Stomach (tissue), 9 donors: ENCODE measurements around the gene SIK3. TPM values are rescaled to one million over a fixed set of nuclear protein-coding genes. Genes with fewer than 3 reads are reported as not detected.

ENCODE experiments used
- DNase-seq, 2 donors: peaks; one replicate each; pipeline versions ENCODE4 v3.0.0 to v3.0.0-alpha.2; 2013 to 2019
- H3K27ac ChIP-seq, 5 donors: fragments of 200-600 bp in 4 of 5; sonication (generic) in 4 of 5; one replicate each; pipeline ENCODE4 v1.5.1; 2013 to 2019; ENCODE audit warnings: mild to moderate bottlenecking in 1 of 5, moderate library complexity in 1 of 5
- H3K27me3 ChIP-seq, 3 donors: fragments of 200-600 bp; sonication (generic); one replicate each; pipeline ENCODE4 v1.5.1; 2017 to 2019; ENCODE audit warnings: mixed run types in 1 of 3
- H3K36me3 ChIP-seq, 4 donors: fragments of 200-600 bp; sonication (generic); 1 replicate in 3 of 4; 2 replicates in 1 of 4; pipeline ENCODE4 v1.5.1; 2016 to 2019
- H3K4me1 ChIP-seq, 4 donors: fragments of 200-600 bp; sonication (generic); one replicate each; pipeline ENCODE4 v1.5.1; 2016 to 2019
- H3K4me3 ChIP-seq, 4 donors: fragments of 200-600 bp; sonication (generic) in 3 of 4; one replicate each; pipeline ENCODE4 v1.5.1; 2016 to 2019; ENCODE audit warnings: mild to moderate bottlenecking in 1 of 4
- H3K9me3 ChIP-seq, 4 donors: fragments of 200-600 bp; sonication (generic); one replicate each; pipeline ENCODE4 v1.5.1; 2016 to 2019
- CTCF ChIP-seq, 7 experiments: fragments of 450-650 bp in 4 of 7; fragments of 200-600 bp in 3 of 7; sonication (generic) in 3 of 7; IDR thresholded peaks; one replicate each; pipeline ENCODE4 v1.5.1; 2016 to 2019; ENCODE audit warnings: antibody characterized with exemption in 7 of 7, control low read depth in 2 of 7, mild to moderate bottlenecking in 1 of 7
- EP300 ChIP-seq: sonication (generic); formaldehyde crosslinking; IDR thresholded peaks from one replicate; pipeline ENCODE4 v1.6.1; 2017; ENCODE audit warnings: antibody characterized with exemption
- POLR2A ChIP-seq, 4 donors: fragments of 450-650 bp; IDR thresholded peaks; one replicate each; pipeline ENCODE4 v1.6.1; 2016; ENCODE audit warnings: antibody characterized with exemption in 4 of 4, control low read depth in 2 of 4, mild to moderate bottlenecking in 1 of 4, moderate library complexity in 1 of 4
- POLR2AphosphoS5 ChIP-seq, 3 donors: sonication (generic); formaldehyde crosslinking; IDR thresholded peaks; one replicate each; pipeline ENCODE4 v1.6.1; 2016; ENCODE audit warnings: antibody characterized with exemption in 3 of 3
- WGBS, 5 donors: extraction: QIAGEN DNeasy Blood & Tissue Kit in 3 of 5; methylation state at CpG; one replicate each; pipeline versions ENCODE4 v1.1.5 to v1.1.7; 2013 to 2018; 5-methylcytosine and 5-hydroxymethylcytosine counted together
- intact Hi-C: fragments of 100-400 bp; cut with DNase I; formaldehyde crosslinking; loops from one replicate; pipeline ENCODE4 v1.15.1; 2023; ENCODE audit warnings: low total_unique reads
- polyA plus RNA-seq, 3 donors: library from polyadenylated mRNA; stranded (reverse); fragments of 200-250 nt; gene quantifications; one replicate each; pipeline ENCODE4 v1.2.3, GENCODE V29; 2013
- total RNA-seq, 5 donors: library from RNA; depleted of rRNA; stranded (reverse); fragments of >200 nt; gene quantifications; one replicate each; pipeline versions ENCODE4 v1.1.0 to v1.2.3, GENCODE V29; 2014 to 2016
- donor health status: healthy with polysubstance abuse.
- donor health status: Bipolar disorder and iron deficiency.
- donor health status: healthy.

Gene SIK3
- total and polyA plus RNA-seq, 8 donors: 6.5 to 97.8 (median 23.7) TPM

GRCh38 chr11:117081908-117082307 is 16.3 kb downstream of the SIK3 start:
- DNase-seq: no peak
- TF ChIP-seq POLR2AphosphoS5 (IDR thresholded peaks at IDR 0.05) (no peak), CTCF (IDR thresholded peaks at IDR 0.05) (no peak), POLR2A (IDR thresholded peaks at IDR 0.05) (no peak), EP300 (no peak)
- Histone ChIP-seq H3K4me3 (no peak overlapping the region), H3K36me3 (no peaks in the 10 kb centered on the region), H3K27me3 (no peaks in the 10 kb centered on the region), H3K27ac (no peak overlapping the region), H3K9me3 (no peaks in the 10 kb centered on the region), H3K4me1 (peaks cover 20 to 87% (median 58%) of the 10 kb centered on the region in 4 donors)
- intact Hi-C loops: no loop called here
- 97 to 100% (median 100%) methylated on average over 1 of the region's 1 CpG for WGBS, 5 donors

GRCh38 chr11:117080370-117080769 is 17.9 kb downstream of the SIK3 start:
- DNase-seq: no peak
- Histone ChIP-seq H3K27me3 (no peaks in the 10 kb centered on the region), H3K4me1 (peaks cover 24 to 84% (median 57%) of the 10 kb centered on the region in 4 donors), H3K36me3 (no peaks in the 10 kb centered on the region), H3K27ac (no peak overlapping the region), H3K9me3 (no peaks in the 10 kb centered on the region), H3K4me3 (no peak overlapping the region)
- WGBS, 5 donors: 89 to 93% (median 90%) methylated on average over 5 of the region's 5 CpGs
- no peak for TF ChIP-seq POLR2A (IDR thresholded peaks at IDR 0.05)
- TF ChIP-seq POLR2AphosphoS5 (IDR thresholded peaks at IDR 0.05): no peak
- no peak for TF ChIP-seq EP300
- no peak for TF ChIP-seq CTCF (IDR thresholded peaks at IDR 0.05)
- intact Hi-C loops: no loop called here

GRCh38 chr11:117076941-117077691 is 21.1 kb downstream of the SIK3 start:
- 38 to 57% (median 54%) methylated on average over 3 of the region's 3 CpGs for WGBS, 5 donors
- H3K27ac ChIP-seq: no peak overlapping the region
- H3K4me1 ChIP-seq: peaks cover 37 to 85% (median 59%) of the 10 kb centered on the region in 4 donors

GRCh38 chr11:117075186-117075585 is 23.0 kb downstream of the SIK3 start:
- no peak overlapping the region for H3K4me3 ChIP-seq
- no peaks in the 10 kb centered on the region for H3K27me3 ChIP-seq
- intact Hi-C loops: loop anchor here (10.0 kb wide), 1 partner anchor 60 kb away; no protein-coding TSS in a partner anchor
- no peak for TF ChIP-seq POLR2AphosphoS5 (IDR thresholded peaks at IDR 0.05)
- TF ChIP-seq CTCF (IDR thresholded peaks at IDR 0.05): no peak
- no peak for TF ChIP-seq EP300
- no peak for TF ChIP-seq POLR2A (IDR thresholded peaks at IDR 0.05)
- H3K36me3 ChIP-seq: no peaks in the 10 kb centered on the region
- H3K27ac ChIP-seq: no peak overlapping the region
- no peaks in the 10 kb centered on the region for H3K9me3 ChIP-seq
- no peak for DNase-seq
- 74 to 93% (median 82%) methylated on average over 1 of the region's 1 CpG for WGBS, 5 donors
- peaks cover 46 to 88% (median 68%) of the 10 kb centered on the region in 4 donors for H3K4me1 ChIP-seq

More at GRCh38 chr11:117076941-117077691, 21.1 kb downstream of the SIK3 start:
- Histone ChIP-seq H3K9me3 (no peaks in the 10 kb centered on the region), H3K27me3 (no peaks in the 10 kb centered on the region), H3K36me3 (no peaks in the 10 kb centered on the region), H3K4me3 (no peak overlapping the region)
- TF ChIP-seq POLR2AphosphoS5 (IDR thresholded peaks at IDR 0.05) (no peak), EP300 (no peak), CTCF (IDR thresholded peaks at IDR 0.05) (no peak), POLR2A (IDR thresholded peaks at IDR 0.05) (no peak)
- DNase-seq: no peak
- intact Hi-C loops: loop anchor here (10.0 kb wide), 1 partner anchor 62 kb away; no protein-coding TSS in a partner anchor
